Mesothelial cell of epicardium (in vitro differentiated cells): ENCODE measurements around the gene FGF4. TPM values are rescaled to one million over a fixed set of nuclear protein-coding genes. Genes with fewer than 3 reads are reported as not detected.
A peak's percentile ranks its signal among the peaks of the same experiment; 100 is the strongest.

Source experiments
- DNase-seq, 2 experiments: peaks; one replicate each; pipeline ENCODE4 v3.0.0; 2021; ENCODE audit warnings: low spot score in 2 of 2; ENCODE audit not compliant: unreplicated experiment in 2 of 2
- H3K27ac Mint-ChIP-seq: 2 replicates; pipeline ENCODE4 v1.8.0; 2021; ENCODE audit warnings: mixed read lengths
- H3K27me3 Mint-ChIP-seq: 2 replicates; pipeline ENCODE4 v1.8.0; 2021; ENCODE audit warnings: low read depth, mixed read lengths
- H3K36me3 Mint-ChIP-seq: 2 replicates; pipeline ENCODE4 v1.8.0; 2021; ENCODE audit warnings: mixed read lengths
- H3K4me1 Mint-ChIP-seq: 2 replicates; pipeline ENCODE4 v1.8.0; 2021; ENCODE audit warnings: mixed read lengths
- H3K4me3 Mint-ChIP-seq: 2 replicates; pipeline ENCODE4 v1.8.0; 2021; ENCODE audit warnings: mild to moderate bottlenecking, moderate library complexity, mixed read lengths
- H3K9me3 Mint-ChIP-seq: 2 replicates; pipeline ENCODE4 v1.8.0; 2021; ENCODE audit warnings: mixed read lengths
- CTCF ChIP-seq: fragments of 200-600 bp; sonication (generic); IDR thresholded peaks from one replicate; pipeline ENCODE4 v1.5.0; 2021; ENCODE audit warnings: antibody characterized with exemption; ENCODE audit not compliant: unreplicated experiment
- total RNA-seq: library from RNA; stranded (reverse); gene quantifications from 3 replicates; pipeline ENCODE4 v1.2.1, GENCODE V29; 2021

Gene FGF4
- total RNA-seq, 1 donor from 2014 or later = not detected

- no peak for DNase-seq
- Mint-ChIP-seq H3K9me3 (no peaks in the 10 kb centered on the region), H3K4me3 (no peak overlapping the region), H3K36me3 (no peaks in the 10 kb centered on the region), H3K27me3 (no peaks in the 10 kb centered on the region), H3K4me1 (peaks cover 20% of the 10 kb centered on the region), H3K27ac (peak overlapping the region; percentile 85)
- TF ChIP-seq CTCF = no peak
Measured at GRCh38 chr11:69748637-69749036, 26.5 kb downstream of the FGF4 start.

GRCh38 chr11:69746752-69747742, 28.1 kb downstream of the FGF4 start:
- H3K9me3 Mint-ChIP-seq = no peaks in the 10 kb centered on the region
- TF ChIP-seq CTCF = no peak
- DNase-seq = peak in 1 of 2 experiments; percentile 53
- H3K36me3 Mint-ChIP-seq = no peaks in the 10 kb centered on the region
- H3K27me3 Mint-ChIP-seq = no peaks in the 10 kb centered on the region
- H3K27ac Mint-ChIP-seq = peak overlapping the region; percentile 84
- H3K4me1 Mint-ChIP-seq = peaks cover 20% of the 10 kb centered on the region
- no peak overlapping the region for H3K4me3 Mint-ChIP-seq

GRCh38 chr11:69746140-69746539, 29.0 kb downstream of the FGF4 start:
- no peak for DNase-seq
- no peak overlapping the region for H3K27ac Mint-ChIP-seq
- TF ChIP-seq CTCF = no peak
- no peaks in the 10 kb centered on the region for H3K9me3 Mint-ChIP-seq
- H3K27me3 Mint-ChIP-seq = no peaks in the 10 kb centered on the region
- H3K4me3 Mint-ChIP-seq = no peak overlapping the region
- no peaks in the 10 kb centered on the region for H3K36me3 Mint-ChIP-seq
- H3K4me1 Mint-ChIP-seq = peaks cover 20% of the 10 kb centered on the region

- Mint-ChIP-seq H3K27ac (no peak overlapping the region), H3K36me3 (no peaks in the 10 kb centered on the region), H3K27me3 (no peaks in the 10 kb centered on the region), H3K4me1 (peaks cover 20% of the 10 kb centered on the region), H3K4me3 (no peak overlapping the region), H3K9me3 (no peaks in the 10 kb centered on the region)
- no peak for TF ChIP-seq CTCF
- DNase-seq = no peak
Measured at GRCh38 chr11:69745201-69745600, 29.9 kb downstream of the FGF4 start.

GRCh38 chr11:69744435-69744834, 30.7 kb downstream of the FGF4 start:
- Mint-ChIP-seq H3K27me3 (no peaks in the 10 kb centered on the region), H3K36me3 (no peaks in the 10 kb centered on the region), H3K4me3 (no peak overlapping the region), H3K4me1 (peaks cover 20% of the 10 kb centered on the region), H3K9me3 (peaks cover 1% of the 10 kb centered on the region), H3K27ac (no peak overlapping the region)
- no peak for DNase-seq
- TF ChIP-seq CTCF = no peak
